ENCODE results near the gene CARNS1. TPM values are rescaled to one million over a fixed set of nuclear protein-coding genes. Genes with fewer than 3 reads are reported as not detected.
A peak's percentile ranks its signal among the peaks of the same experiment; 100 is the strongest.
"Not testable (repeated sequence)": the region's sequence is repeated elsewhere in the genome, so short reads cannot be mapped to it uniquely, and the experiment has no call there.

Gene CARNS1
- total RNA-seq, 1 experiment from 2014 or later = not detected

DNA sequence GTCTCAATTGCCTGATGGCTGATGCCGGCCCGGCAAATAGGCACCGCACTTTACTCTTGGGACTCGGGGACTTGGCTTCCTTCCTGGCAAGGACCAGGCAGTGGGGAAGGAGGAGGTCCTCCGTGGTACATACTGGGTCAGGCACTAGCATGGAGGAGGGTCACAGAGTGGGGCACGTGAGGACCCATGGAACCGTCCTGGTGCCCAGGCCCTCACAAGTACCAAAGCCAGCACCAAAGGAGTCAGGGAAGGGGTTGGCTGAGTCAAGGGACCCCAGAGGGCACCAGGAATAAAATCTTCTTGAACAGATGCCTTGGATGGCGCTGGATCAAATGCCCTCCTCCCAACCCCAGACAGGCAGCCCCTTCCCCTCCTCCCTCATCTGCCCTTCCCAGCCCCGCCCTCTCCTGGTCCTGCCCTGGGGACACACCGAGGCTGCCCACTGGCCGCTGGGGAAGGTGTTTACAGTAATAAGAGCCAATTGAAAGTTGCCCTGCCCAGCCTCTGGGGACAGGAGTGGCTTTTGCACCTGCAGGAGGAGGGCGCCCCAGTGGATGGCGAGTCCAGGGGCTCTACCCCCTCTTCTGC, 5.6 kb upstream of the CARNS1 start:
- no peak for DNase-seq (ENCODE audit: low spot score)

- no peak for DNase-seq (ENCODE audit: low spot score)
These were observed 5.1 kb upstream of the CARNS1 start for GRCh38 chr11:67410369-67410831.

- no peak for DNase-seq (ENCODE audit: low spot score)
These were observed 4.3 kb upstream of the CARNS1 start for GRCh38 chr11:67410984-67411784.

GRCh38 chr11:67411785-67412152, 3.7 kb upstream of the CARNS1 start:
- no peak for DNase-seq (ENCODE audit: low spot score)

DNA sequence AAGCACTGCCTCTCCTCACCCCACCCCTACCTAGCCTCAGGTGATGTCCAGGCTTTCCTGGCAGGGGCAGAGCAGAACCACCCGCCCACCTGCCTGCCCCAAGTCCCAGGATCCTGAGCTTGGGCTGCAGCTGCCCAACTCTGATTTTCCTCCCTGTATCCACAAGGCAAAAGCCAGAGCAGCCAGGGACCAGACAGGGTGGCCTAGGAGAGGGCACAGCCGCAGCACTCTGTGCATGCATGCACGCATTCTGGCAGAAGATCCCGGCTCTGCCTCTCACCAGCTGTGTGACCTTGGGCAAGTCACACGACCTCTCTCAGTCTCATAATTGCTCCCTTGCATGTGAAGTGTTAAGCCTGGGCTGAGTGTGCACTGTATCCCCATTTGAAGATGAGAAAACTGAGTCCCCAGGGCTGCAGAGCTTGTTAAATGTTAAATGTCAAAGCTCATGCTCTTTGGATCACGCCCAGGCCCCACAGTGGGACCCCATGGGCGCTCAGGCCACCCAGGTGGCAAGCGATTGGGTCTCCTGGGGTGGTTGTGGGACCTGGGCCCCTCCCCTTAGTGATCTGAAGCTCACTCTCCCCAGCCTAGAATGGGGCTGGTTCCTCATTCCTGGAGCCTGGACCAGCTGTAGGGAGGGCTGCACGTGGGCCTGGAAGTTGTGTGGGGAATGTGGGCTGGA, 2.8 kb upstream of the CARNS1 start:
- DNase-seq (ENCODE audit: low spot score) = no peak

GRCh38 chr11:67413266-67413849, 2.1 kb upstream of the CARNS1 start:
- DNase-seq (ENCODE audit: low spot score) = no peak

DNA sequence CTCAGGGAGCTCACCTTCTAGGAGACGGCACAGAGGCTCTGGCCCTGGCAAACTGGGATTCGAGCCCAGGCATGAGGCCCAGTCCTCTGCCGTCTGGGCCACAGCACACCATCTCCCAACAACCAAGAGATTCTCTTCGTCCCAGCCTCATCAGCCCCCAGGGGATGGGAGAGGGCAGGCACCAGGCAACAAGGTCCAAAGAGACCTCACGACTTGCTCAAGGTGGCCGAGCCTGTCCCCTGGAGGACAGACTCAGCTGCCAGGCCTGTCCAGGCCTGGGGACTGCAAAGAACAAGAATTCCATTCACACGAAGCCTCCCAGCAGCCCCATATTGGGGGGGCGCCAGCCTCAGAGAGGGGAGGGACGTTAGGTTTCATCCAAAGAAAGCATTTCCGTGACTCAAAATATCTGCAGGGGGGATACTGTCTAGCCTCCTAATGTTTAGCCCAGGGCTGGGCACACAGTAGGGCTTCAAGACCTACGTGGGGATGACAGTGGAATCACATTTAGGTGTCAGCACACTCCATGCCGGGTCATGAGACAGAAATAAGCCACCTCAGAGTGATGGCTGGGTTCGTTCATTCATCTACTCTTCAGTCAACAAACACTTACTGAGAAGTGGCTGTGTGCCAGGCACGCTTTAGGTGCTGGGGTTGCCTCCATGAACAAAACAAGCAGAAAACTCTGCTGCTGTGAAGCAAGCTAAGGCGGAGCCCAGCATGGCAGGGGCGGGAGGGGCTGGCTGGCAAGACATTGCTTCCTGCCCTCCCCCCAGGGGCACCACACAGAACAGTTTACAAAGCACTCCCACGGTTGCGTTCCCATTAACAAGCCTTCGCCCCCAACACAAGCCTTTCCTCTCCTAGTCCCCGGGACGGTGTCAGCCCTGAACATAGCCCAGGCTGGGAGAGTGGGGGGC, 1.2 kb downstream of the CARNS1 start:
- DNase-seq (ENCODE audit: low spot score) = peak; percentile 42

- DNase-seq (ENCODE audit: low spot score) = no peak
These were observed 1.9 kb downstream of the CARNS1 start for GRCh38 chr11:67417425-67417824.

DNA sequence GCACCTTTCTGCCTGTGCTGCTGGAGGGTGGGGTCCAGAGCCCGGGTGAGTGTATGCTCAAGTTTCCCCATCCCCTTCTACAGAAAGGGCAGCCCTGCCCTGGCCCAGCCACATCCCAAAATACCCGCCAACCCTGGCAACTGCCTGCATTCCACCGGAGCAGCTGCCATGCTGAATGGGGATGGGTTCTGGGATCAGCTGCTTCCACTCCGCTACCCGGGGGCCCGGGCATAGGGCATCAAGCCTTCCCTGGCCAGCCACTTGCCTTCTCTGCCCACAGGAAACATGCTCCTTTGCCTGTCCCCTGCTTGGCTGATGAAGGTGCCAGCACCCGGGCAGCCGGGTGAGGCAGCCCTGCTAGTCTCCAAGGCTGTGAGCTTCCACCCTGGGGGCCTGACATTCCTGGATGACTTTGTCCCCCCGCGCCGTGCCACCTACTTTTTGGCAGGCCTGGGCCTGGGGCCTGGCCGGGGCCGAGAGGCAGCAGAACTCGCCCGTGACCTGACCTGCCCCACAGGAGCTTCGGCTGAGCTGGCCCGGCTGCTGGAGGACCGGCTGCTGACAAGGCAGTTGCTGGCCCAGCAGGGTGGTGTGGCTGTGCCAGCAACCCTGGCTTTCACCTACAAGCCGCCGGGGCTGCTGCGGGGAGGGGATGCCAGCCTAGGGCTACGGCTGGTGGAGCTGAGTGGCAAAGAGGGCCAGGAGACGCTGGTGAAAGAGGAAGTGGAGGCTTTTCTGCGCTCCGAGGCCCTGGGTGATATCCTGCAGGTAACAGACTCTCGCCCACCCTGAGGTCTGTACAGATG, 3.2 kb downstream of the CARNS1 start:
- no peak for DNase-seq (ENCODE audit: low spot score)

GRCh38 chr11:67419325-67420049, 4.0 kb downstream of the CARNS1 start:
- DNase-seq (ENCODE audit: low spot score) = no peak

DNA sequence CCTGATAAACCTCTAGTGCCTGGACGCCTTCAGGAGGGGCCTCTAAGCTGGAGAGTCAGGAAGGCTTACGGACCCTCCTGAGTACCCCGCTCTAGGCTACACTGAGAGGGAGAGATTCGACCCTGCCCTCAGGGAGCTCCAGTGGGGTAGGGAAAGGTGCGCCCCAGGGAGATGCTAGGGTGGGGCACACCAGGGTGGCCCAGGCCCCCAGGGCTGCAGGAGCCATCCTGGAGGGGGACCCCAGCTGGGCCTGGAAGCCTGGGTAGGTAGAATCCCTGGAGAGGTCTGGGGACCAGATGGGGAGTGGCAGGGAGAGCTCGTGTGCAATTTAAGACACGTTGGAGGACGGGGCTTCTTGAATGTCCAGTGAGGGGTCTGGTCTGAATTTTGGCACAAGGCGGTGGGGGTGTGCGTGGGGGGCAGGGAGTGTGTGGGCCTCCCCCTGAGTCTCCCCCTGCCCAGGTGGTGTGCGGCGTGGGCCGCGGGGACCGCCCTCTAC, 4.7 kb downstream of the CARNS1 start:
- no peak for DNase-seq (ENCODE audit: low spot score)

- DNase-seq (ENCODE audit: low spot score) = peak; percentile 67
These were observed 5.4 kb downstream of the CARNS1 start for GRCh38 chr11:67420646-67421429.

DNA sequence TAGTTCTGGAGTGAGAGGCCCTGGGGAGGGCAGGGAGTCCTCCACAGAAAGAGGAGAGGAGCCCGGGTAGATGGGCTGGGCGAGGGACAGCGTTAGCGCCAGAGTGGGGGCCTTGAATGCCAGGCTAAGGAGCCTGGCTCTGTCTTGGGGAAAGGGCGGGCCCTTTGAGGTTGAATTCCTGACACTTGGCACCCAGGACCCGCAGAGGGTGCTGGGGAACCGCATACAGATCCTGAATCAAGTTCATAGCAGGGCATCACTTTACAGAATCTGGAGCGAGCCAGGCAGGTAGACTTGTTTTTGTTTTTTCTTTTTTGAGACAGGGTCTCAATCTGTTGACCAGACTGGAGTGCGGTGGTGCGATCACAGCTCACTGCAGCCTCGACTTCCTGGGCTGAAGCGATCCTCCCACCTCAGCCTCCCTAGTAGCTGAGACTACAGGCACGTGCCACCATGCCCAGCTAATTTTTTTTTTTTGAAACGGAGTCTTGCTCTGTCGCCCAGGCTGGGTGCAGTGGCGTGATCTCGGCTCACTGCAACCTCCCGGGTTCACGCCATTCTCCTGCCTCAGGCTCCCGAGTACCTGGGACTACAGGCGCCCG, 6.1 kb downstream of the CARNS1 start:
- no peak for DNase-seq (ENCODE audit: low spot score)

- DNase-seq (ENCODE audit: low spot score) = no peak
These were observed 7.4 kb downstream of the CARNS1 start for GRCh38 chr11:67422891-67423290.

DNA sequence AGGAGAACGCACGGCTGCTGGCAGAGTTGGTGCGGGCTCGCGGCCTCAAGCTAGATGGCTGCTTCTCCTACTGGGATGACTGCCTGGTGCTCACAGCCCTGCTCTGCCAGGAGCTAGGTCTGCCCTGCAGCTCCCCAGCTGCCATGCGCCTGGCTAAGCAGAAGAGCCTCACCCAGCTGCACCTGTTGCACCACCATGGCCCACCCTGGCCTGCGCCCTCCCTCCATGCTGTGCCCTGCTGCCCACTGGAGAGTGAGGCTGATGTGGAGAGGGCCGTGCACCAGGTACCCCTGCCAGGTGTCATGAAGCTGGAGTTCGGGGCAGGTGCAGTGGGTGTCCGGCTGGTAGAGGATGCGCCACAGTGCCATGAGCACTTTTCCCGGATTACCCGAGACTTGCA, 8.0 kb downstream of the CARNS1 start:
- DNase-seq (ENCODE audit: low spot score) = no peak

- no peak for DNase-seq (ENCODE audit: low spot score)
These were observed 8.6 kb downstream of the CARNS1 start for GRCh38 chr11:67423891-67424613.

- DNase-seq (ENCODE audit: low spot score) = not testable (repeated sequence)
These were observed 11.9 kb downstream of the CARNS1 start for GRCh38 chr11:67427364-67427859.
